Brain microvascular endothelial cell (primary cell): ENCODE results near the gene CERS3.
A peak's percentile ranks its signal among the peaks of the same experiment; 100 is the strongest.

Experiments
- DNase-seq: peaks from one replicate; pipeline ENCODE4 v3.0.0-alpha.2; 2020
- H3K27ac ChIP-seq: fragments of 250-450 bp; sonication (Bioruptor Pico); 2 replicates; pipeline ENCODE4 v1.5.1; 2020; ENCODE audit warnings: mild to moderate bottlenecking, moderate library complexity
- H3K27me3 ChIP-seq: fragments of 250-450 bp; sonication (Bioruptor Pico); replicated peaks from 2 replicates; pipeline ENCODE4 v1.5.1; 2020; ENCODE audit warnings: mild to moderate bottlenecking
- H3K36me3 ChIP-seq: fragments of 250-450 bp; sonication (Bioruptor Pico); replicated peaks from 2 replicates; pipeline ENCODE4 v1.5.1; 2020; ENCODE audit warnings: mild to moderate bottlenecking
- H3K4me3 ChIP-seq: 2 replicates; pipeline ENCODE4 v1.5.1; 2011; ENCODE audit warnings: low read depth, mild to moderate bottlenecking, control low read depth, low read length, moderate library complexity
- in situ Hi-C: cut with HindIII; loops from 2 replicates; pipeline ENCODE4 v1.10.0; 2017; ENCODE audit warnings: low sequenced_read_pairs, low pct_ligation_motif_present
- TF ChIP-seq, protein P1 (sequence below): IDR thresholded peaks from 2 replicates; pipeline ENCODE4 v1.5.1; 2011; ENCODE audit warnings: low read depth, mild to moderate bottlenecking, moderate library complexity, low read length, control low read depth, inconsistent platforms; ENCODE audit errors: missing control alignments

CERS3 gene

GRCh38 chr15:100472736-100473135 is 56.0 kb downstream of the CERS3 start:
- H3K27ac ChIP-seq = no peak overlapping the region
- in situ Hi-C loops = no loop called here
- H3K36me3 ChIP-seq = no peaks in the 10 kb centered on the region
- no peak overlapping the region for H3K4me3 ChIP-seq
- no peaks in the 10 kb centered on the region for H3K27me3 ChIP-seq
- no peak for DNase-seq
- TF ChIP-seq, protein P1, sequence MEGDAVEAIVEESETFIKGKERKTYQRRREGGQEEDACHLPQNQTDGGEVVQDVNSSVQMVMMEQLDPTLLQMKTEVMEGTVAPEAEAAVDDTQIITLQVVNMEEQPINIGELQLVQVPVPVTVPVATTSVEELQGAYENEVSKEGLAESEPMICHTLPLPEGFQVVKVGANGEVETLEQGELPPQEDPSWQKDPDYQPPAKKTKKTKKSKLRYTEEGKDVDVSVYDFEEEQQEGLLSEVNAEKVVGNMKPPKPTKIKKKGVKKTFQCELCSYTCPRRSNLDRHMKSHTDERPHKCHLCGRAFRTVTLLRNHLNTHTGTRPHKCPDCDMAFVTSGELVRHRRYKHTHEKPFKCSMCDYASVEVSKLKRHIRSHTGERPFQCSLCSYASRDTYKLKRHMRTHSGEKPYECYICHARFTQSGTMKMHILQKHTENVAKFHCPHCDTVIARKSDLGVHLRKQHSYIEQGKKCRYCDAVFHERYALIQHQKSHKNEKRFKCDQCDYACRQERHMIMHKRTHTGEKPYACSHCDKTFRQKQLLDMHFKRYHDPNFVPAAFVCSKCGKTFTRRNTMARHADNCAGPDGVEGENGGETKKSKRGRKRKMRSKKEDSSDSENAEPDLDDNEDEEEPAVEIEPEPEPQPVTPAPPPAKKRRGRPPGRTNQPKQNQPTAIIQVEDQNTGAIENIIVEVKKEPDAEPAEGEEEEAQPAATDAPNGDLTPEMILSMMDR = no peak

DNA sequence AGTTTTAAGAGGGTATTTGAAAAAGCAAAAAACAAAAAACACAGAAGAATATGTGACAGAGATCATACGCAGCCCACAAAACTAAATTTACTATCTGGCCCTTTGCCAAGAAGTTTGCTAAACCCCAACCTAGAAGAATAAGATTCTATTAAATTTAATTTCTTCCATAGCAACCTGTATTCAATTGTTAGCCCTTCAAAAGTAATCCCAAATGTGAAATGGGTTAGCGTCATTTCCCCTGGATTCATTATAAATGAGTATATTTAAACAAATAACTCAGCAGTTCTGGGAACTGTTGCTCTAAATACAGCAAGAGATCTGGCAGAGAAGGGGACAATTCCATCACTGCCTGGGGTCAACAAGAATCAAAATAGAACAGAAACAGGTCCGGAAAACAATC is 56.8 kb downstream of the CERS3 start:
- Histone ChIP-seq H3K36me3 (no peaks in the 10 kb centered on the region), H3K27me3 (no peaks in the 10 kb centered on the region), H3K27ac (no peak overlapping the region), H3K4me3 (no peak overlapping the region)
- in situ Hi-C loops = no loop called here
- DNase-seq = no peak
- TF ChIP-seq, protein P1 = no peak

- TF ChIP-seq, protein P1 = no peak
- peak; percentile 7 for DNase-seq
- Histone ChIP-seq H3K27ac (no peak overlapping the region), H3K4me3 (no peak overlapping the region), H3K27me3 (no peaks in the 10 kb centered on the region), H3K36me3 (no peaks in the 10 kb centered on the region)
- in situ Hi-C loops = no loop called here
Observed at GRCh38 chr15:100468285-100468684, 60.5 kb downstream of the CERS3 start.

DNA sequence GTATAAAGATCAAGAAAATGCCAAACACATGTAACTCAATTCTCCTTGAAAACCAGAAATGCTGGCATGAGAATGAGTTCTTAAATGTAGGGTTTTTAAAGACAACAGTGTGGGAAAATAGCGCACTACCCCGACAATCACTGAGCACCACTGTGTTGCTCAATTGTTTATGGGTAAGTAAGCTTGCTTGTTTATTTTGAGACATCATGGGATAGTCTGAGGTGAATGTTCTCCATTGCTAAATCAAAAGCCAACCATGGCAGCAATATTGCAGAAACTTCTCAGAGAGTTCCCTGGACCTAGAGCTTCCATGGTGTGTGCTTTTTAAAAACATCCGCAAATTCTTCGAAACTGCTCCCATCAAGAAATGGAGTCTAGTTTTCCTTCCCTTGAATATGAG is 62.7 kb downstream of the CERS3 start:
- TF ChIP-seq, protein P1 = no peak
- H3K36me3 ChIP-seq = no peaks in the 10 kb centered on the region
- in situ Hi-C loops = no loop called here
- H3K27ac ChIP-seq = no peak overlapping the region
- no peak for DNase-seq
- no peak overlapping the region for H3K4me3 ChIP-seq
- no peaks in the 10 kb centered on the region for H3K27me3 ChIP-seq

- Histone ChIP-seq H3K4me3 (no peak overlapping the region), H3K27me3 (no peaks in the 10 kb centered on the region), H3K27ac (no peak overlapping the region), H3K36me3 (no peaks in the 10 kb centered on the region)
- TF ChIP-seq, protein P1 = no peak
- DNase-seq = no peak
- in situ Hi-C loops = no loop called here
Observed at GRCh38 chr15:100464888-100465287, 63.9 kb downstream of the CERS3 start.

GRCh38 chr15:100464256-100464655 is 64.5 kb downstream of the CERS3 start:
- H3K27me3 ChIP-seq = no peaks in the 10 kb centered on the region
- TF ChIP-seq, protein P1 = no peak
- H3K36me3 ChIP-seq = no peaks in the 10 kb centered on the region
- no peak overlapping the region for H3K27ac ChIP-seq
- no peak for DNase-seq
- no peak overlapping the region for H3K4me3 ChIP-seq
- in situ Hi-C loops = no loop called here
